ENCODE data around the gene ADAMTS10.
"Not testable (repeated sequence)": the region's sequence is repeated elsewhere in the genome, so short reads cannot be mapped to it uniquely, and the experiment has no call there.

The ADAMTS10 gene

DNA sequence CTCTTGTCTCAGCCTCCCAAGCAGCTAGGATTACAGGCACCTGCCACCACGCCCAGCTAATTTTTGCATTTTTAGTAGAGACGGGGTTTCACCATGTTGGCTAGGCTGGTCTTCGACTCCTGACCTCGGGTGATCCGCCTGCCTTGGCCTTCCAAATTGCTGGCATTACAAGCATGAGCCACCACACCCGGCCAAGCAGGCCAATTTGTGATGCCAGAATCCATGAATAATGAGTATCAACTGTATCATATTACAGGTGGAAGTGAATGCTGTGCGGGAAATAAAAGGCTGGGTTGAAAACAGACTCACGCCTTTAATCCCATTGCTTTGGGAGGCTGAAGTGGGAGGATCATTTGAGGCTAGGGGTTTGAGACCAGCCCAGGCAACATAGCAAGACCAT, 16.3 kb upstream of the ADAMTS10 start:
- DNase-seq (ENCODE audit: low read depth) = no peak

DNA sequence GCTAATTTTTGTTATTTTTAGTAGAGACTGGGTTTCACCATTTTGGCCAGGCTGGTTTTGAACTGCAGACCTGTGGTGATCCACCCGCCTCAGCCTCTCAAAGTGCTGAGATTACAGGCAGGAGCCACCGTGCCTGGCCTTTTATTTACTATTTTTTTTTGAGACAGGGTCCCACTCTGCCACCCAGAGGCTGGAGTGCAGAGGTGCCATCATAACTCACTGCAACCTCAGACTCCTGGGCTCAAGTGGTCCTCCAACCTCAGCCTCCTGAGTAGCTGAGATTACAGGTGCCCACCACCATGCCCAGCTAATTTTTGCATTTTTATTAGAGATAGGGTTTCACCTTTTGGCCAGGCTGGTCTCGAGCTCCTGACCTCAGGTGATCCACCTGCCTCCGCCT, 12.4 kb upstream of the ADAMTS10 start:
- DNase-seq (ENCODE audit: low read depth) = not testable (repeated sequence)

DNA sequence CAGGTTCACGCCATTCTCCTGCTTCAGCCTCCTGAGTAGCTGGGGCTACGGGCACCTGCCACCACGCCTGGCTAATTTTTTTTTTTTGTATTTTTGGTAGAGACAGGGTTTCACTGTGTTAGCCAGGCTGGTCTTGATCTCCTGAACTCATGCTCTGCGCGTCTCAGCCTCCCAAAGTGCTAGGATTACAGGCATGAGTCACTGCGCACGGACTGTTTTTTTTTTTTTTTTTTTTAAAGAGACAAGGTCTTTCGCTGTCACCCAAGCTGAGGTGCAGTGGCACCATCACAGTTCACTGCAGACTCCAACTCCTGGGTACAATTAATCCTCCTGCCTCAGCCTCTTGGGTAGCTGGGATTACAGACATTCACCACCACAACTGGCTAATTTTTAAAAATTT, 8.2 kb upstream of the ADAMTS10 start:
- no peak for DNase-seq (ENCODE audit: low read depth)

GRCh38 chr19:8617984-8618383, 7.5 kb upstream of the ADAMTS10 start:
- DNase-seq (ENCODE audit: low read depth) = no peak

- DNase-seq (ENCODE audit: low read depth) = not testable (repeated sequence)
Measured at GRCh38 chr19:8617325-8617724, 6.8 kb upstream of the ADAMTS10 start.

GRCh38 chr19:8616861-8617260, 6.3 kb upstream of the ADAMTS10 start:
- DNase-seq (ENCODE audit: low read depth) = no peak

- DNase-seq (ENCODE audit: low read depth) = peak; percentile 49
Measured at GRCh38 chr19:8615813-8616596, 5.5 kb upstream of the ADAMTS10 start.

DNA sequence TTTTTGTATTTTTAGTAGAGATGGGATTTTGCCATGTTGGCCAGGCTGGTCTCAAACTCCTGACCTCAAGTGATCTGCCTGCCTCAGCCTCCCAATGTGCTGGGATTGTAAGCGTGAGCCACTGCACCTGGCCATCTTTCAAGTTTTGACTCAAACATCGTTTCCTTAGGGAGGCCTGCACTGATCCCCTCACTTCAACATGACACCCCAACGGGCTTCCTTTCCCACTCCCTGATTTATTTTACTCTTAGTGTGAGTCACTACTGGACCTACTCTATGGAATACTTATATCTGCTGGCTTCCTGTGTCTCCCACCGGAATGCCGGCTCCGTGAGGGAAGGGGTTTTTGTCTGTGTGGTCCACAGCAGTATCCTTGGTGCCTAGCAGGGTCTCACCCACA, 4.5 kb upstream of the ADAMTS10 start:
- no peak for DNase-seq (ENCODE audit: low read depth)

- DNase-seq (ENCODE audit: low read depth) = no peak
Measured at GRCh38 chr19:8614455-8614854, 3.9 kb upstream of the ADAMTS10 start.

GRCh38 chr19:8612807-8613171, 2.3 kb upstream of the ADAMTS10 start:
- DNase-seq (ENCODE audit: low read depth) = no peak

DNA sequence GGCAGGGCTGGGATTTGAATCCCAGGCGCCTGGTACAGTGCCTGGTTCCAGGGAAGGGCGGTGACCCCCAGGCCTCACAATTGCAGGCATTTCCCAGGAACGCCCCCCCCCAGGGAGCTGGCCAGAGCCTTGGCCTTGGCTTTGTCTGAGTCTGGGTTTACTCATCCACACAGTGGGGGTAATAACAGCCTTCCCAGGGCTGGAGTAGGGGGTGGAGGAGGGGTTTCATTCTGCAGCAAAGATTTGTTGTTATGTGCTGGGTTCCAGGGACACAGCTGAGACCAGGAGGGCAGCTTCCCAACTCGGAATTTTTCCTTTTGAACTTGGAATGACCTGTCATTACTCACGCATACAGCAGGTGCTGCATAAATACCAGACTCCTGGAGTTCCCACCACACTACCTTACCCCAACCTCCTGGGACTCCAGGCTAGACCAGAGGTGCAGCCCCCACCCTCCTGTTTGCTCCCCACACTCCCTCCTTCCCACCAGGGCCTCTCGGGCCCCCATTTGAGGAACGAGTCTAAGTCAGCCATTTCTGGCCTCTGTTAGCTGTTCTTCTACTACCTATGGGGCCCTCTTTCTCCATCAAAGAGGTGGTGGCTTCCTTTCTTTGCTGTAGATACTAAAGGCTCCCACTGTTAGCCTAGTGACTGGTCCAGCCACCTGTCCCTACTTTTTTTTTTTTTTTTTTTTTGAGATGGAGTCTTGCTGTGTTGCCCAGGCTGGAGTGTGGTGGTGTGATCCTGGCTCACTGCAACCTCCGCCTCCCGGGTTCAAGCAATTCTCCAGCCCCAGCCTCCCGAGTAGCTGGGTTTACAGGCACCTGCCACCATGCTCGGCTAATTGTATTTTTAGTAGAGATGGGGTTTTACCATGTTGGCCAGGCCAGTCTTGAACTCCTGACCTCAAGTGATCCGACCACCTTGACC, 1.6 kb upstream of the ADAMTS10 start:
- no peak for DNase-seq (ENCODE audit: low read depth)

- DNase-seq (ENCODE audit: low read depth) = no peak
Measured at GRCh38 chr19:8611391-8611876, 919 bp upstream of the ADAMTS10 start.

GRCh38 chr19:8610936-8611300, 403 bp upstream of the ADAMTS10 start:
- no peak for DNase-seq (ENCODE audit: low read depth)

DNA sequence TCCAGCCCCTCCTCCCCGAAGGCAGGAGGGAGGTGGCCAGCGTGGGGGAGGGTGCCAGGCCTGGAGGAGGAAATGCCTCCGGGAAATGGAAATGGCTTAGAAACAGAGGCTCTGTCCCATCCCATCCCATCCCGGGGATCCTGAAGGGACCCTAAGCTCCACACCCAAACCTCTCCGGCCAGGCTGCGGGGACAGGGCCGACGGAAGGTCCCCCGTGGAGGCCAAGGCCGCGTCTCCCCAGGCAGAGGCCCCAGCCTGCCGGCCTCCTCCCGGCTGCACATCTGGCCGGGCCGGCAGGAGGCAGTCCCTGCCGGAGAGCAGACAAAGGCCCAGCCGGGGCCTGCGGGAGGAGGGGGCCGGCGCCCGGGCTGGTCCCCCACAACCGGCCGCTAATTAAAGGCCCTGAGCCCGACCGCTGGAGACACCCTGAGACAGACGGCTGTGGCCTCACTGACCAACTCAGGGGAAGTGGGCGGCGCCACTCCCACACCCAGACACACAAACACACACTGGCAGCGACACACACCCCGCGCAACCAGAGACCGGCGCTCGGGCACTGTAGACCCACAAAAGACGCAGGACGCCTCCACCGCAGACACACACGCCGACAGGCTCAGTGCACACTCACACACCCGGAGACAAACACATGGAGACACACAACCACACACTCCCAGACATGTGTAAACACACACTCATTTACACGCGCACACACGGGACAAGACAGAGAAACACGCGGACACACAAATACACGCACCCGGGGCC, 1.1 kb downstream of the ADAMTS10 start:
- DNase-seq (ENCODE audit: low read depth) = no peak

- DNase-seq (ENCODE audit: low read depth) = no peak
Measured at GRCh38 chr19:8608941-8609278, 1.6 kb downstream of the ADAMTS10 start.

GRCh38 chr19:8607386-8607785, 3.1 kb downstream of the ADAMTS10 start:
- DNase-seq (ENCODE audit: low read depth) = no peak

- DNase-seq (ENCODE audit: low read depth) = no peak
Measured at GRCh38 chr19:8605514-8605913, 5.0 kb downstream of the ADAMTS10 start.

DNA sequence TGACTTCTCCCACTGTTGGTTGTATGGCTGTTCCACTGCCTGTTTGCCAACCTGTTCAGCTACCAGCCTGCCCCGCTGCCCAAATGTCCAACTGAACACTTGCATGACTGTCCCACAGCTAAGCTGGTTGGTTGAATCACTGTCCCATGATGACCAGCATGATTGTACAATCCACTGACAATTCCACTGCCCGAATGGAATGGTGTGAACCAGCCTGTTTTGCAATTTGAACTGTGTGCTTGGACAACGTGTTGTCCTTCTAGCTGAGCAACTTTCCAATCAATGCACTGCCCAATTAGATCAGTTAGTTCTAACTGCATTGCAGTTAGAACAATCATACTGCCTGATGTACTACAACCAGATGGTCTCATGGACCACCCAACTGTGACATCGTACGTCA, 8.7 kb downstream of the ADAMTS10 start:
- no peak for DNase-seq (ENCODE audit: low read depth)

DNA sequence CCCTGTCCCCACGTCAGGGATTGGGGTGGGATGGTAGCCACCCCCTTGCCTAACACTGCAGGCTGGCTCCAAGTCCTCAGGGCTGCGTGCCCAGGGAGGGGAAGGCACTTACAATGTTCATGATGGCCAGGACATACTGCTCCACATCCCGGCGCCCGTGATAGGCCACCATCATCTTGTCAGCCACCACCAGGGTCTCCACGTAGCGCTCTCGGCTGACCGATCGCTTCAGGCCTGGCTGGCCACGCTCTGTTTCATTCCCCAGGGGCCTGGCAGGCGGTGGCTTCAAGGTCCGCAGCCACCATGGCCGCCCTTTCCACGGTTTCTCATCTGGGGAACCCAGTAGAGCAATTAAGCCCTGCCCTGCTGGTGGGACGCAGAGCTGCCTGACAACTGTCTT, 9.7 kb downstream of the ADAMTS10 start:
- DNase-seq (ENCODE audit: low read depth) = no peak

DNA sequence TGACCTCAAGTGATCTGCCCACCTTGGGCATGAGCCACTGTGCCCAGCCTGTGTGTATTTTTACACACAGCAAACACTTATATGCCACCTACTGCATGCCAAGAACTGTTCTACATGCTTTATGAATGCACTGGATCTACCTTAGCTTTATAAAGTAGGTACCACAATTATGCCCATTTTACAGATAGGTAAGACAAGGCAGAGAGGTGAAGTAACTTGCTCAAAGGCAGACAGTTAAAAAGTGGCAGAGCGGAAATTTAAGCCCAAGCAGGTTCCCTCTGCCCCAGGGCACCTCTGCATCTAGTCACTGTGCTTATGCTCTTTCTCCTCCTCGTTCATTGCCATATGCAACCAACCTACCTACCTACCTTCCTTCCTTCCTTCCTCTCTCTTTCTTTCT, 10.5 kb downstream of the ADAMTS10 start:
- DNase-seq (ENCODE audit: low read depth) = no peak

DNA sequence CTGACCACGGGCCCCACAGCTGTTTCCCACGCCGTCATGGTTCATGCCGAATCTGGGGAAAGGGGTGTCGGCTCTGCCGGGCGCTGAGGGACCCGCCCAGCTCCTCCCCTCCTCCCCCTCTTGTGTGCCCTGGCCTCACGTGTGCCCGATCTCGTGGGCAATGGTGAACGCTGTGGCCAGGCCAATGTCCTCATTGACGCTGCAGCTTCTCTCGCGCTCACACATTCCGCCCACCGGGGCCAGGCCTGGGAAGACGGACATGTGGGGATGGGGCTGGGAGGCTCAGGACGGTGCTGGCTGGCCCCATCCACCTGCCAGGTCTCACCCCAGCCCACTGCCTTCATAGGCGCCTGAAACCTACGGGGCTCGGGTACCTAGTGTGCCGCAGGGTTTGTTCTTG, 14.3 kb downstream of the ADAMTS10 start:
- no peak for DNase-seq (ENCODE audit: low read depth)

- DNase-seq (ENCODE audit: low read depth) = no peak
Measured at GRCh38 chr19:8595651-8596050, 14.9 kb downstream of the ADAMTS10 start.

GRCh38 chr19:8593931-8594330, 16.6 kb downstream of the ADAMTS10 start:
- DNase-seq (ENCODE audit: low read depth) = no peak
